ENCODE data around the gene ANKLE2. TPM values are rescaled to one million over a fixed set of nuclear protein-coding genes. Genes with fewer than 3 reads are reported as not detected.

The ANKLE2 gene
- polyA plus RNA-seq, 1 donor from 2014 or later = 72.3 TPM

- no peaks in the 10 kb centered on the region for H3K9me2 ChIP-seq (ENCODE audit: insufficient read depth, low read length)
- TF ChIP-seq POLR2AphosphoS5 (IDR thresholded peaks at IDR 0.05) (no peak), TAF1 (IDR thresholded peaks at IDR 0.05; ENCODE audit: low read depth) (no peak), REST (IDR thresholded peaks at IDR 0.05; ENCODE audit: borderline replicate concordance) (no peak), MXI1 (conservative IDR thresholded peaks at IDR 0.05; ENCODE audit: poor library complexity, severe bottlenecking) (no peak), SMC3 (conservative IDR thresholded peaks at IDR 0.05; ENCODE audit: poor library complexity) (no peak), EP300 (conservative IDR thresholded peaks at IDR 0.05; ENCODE audit: poor library complexity, severe bottlenecking) (no peak), EZH2 (IDR thresholded peaks at IDR 0.05; ENCODE audit: borderline replicate concordance, insufficient read depth, low read length, poor library complexity, severe bottlenecking) (no peak), RAD21 (conservative IDR thresholded peaks at IDR 0.05) (no peak), CTCF (IDR thresholded peaks at IDR 0.05; ENCODE audit: poor library complexity, severe bottlenecking) (no peak)
- no peak overlapping the region for H3K4me2 ChIP-seq (ENCODE audit: low read length)
- H3K27me3 ChIP-seq (ENCODE audit: insufficient read depth, low read depth, low read length) = no peaks in the 10 kb centered on the region
- no peaks in the 10 kb centered on the region for H4K20me1 ChIP-seq (ENCODE audit: insufficient read depth)
- no peak overlapping the region for H3K4me3 ChIP-seq (ENCODE audit: low read length)
- H3K9me3 ChIP-seq (ENCODE audit: low read length) = no peaks in the 10 kb centered on the region
- H3K27ac ChIP-seq (ENCODE audit: low read length) = no peak overlapping the region
- no peak overlapping the region for H2AFZ ChIP-seq (ENCODE audit: low read depth, low read length)
- H3K9ac ChIP-seq (ENCODE audit: low read length) = no peak overlapping the region
- no peaks in the 10 kb centered on the region for H3K36me3 ChIP-seq (ENCODE audit: insufficient read depth, low read length)
- H3K79me2 ChIP-seq (replicated peaks; ENCODE audit: insufficient read depth, low read length) = no peaks in the 10 kb centered on the region
- no peaks in the 10 kb centered on the region for H3F3A ChIP-seq (ENCODE audit: insufficient read depth, low read length, poor library complexity, severe bottlenecking)
Observed at GRCh38 chr12:132734206-132734605, 27.4 kb downstream of the ANKLE2 start.

GRCh38 chr12:132731574-132731973 lies 30.1 kb downstream of the ANKLE2 start:
- Histone ChIP-seq H3F3A (ENCODE audit: insufficient read depth, low read length, poor library complexity, severe bottlenecking) (no peaks in the 10 kb centered on the region), H3K9me3 (ENCODE audit: low read length) (no peaks in the 10 kb centered on the region), H3K27me3 (ENCODE audit: insufficient read depth, low read depth, low read length) (no peaks in the 10 kb centered on the region), H3K9ac (ENCODE audit: low read length) (no peak overlapping the region), H4K20me1 (ENCODE audit: insufficient read depth) (no peaks in the 10 kb centered on the region), H3K4me3 (ENCODE audit: low read length) (no peak overlapping the region), H3K36me3 (ENCODE audit: insufficient read depth, low read length) (no peaks in the 10 kb centered on the region), H3K79me2 (replicated peaks; ENCODE audit: insufficient read depth, low read length) (no peaks in the 10 kb centered on the region), H3K9me2 (ENCODE audit: insufficient read depth, low read length) (no peaks in the 10 kb centered on the region), H3K27ac (ENCODE audit: low read length) (no peak overlapping the region), H2AFZ (ENCODE audit: low read depth, low read length) (no peak overlapping the region), H3K4me2 (ENCODE audit: low read length) (no peak overlapping the region)
- no peak for TF ChIP-seq MXI1 (conservative IDR thresholded peaks at IDR 0.05; ENCODE audit: poor library complexity, severe bottlenecking)
- TF ChIP-seq SMC3 (conservative IDR thresholded peaks at IDR 0.05; ENCODE audit: poor library complexity) = no peak
- no peak for TF ChIP-seq EP300 (conservative IDR thresholded peaks at IDR 0.05; ENCODE audit: poor library complexity, severe bottlenecking)
- TF ChIP-seq CTCF (IDR thresholded peaks at IDR 0.05; ENCODE audit: poor library complexity, severe bottlenecking) = no peak
- no peak for TF ChIP-seq TAF1 (IDR thresholded peaks at IDR 0.05; ENCODE audit: low read depth)
- no peak for TF ChIP-seq REST (IDR thresholded peaks at IDR 0.05; ENCODE audit: borderline replicate concordance)
- no peak for TF ChIP-seq EZH2 (IDR thresholded peaks at IDR 0.05; ENCODE audit: borderline replicate concordance, insufficient read depth, low read length, poor library complexity, severe bottlenecking)
- no peak for TF ChIP-seq POLR2AphosphoS5 (IDR thresholded peaks at IDR 0.05)
- no peak for TF ChIP-seq RAD21 (conservative IDR thresholded peaks at IDR 0.05)

All from neural cell (in vitro differentiated cells).